Ovary (tissue), 9 donors: ENCODE results near the gene ABHD17A. TPM values are rescaled to one million over a fixed set of nuclear protein-coding genes. Genes with fewer than 3 reads are reported as not detected.

ENCODE experiments used
- DNase-seq, 5 donors: peaks; one replicate each; pipeline ENCODE4 v3.0.0-alpha.2; 2019 to 2020
- H3K27ac ChIP-seq, 2 donors: fragments of 200-600 bp; one replicate each; pipeline versions ENCODE4 v1.5.1 to v1.8.0; 2019 to 2022
- H3K27me3 ChIP-seq: fragments of 200-600 bp; one replicate; pipeline ENCODE4 v1.8.0; 2022
- H3K36me3 ChIP-seq: fragments of 200-600 bp; sonication (generic); one replicate; pipeline ENCODE4 v1.5.1; 2019
- H3K4me1 ChIP-seq: one replicate; pipeline ENCODE4 v1.8.1; 2013; ENCODE audit warnings: mild to moderate bottlenecking, moderate library complexity; ENCODE audit not compliant: insufficient read depth
- H3K4me3 ChIP-seq: fragments of 200-600 bp; sonication (generic); one replicate; pipeline ENCODE4 v1.5.1; 2017
- H3K9me3 ChIP-seq, 2 donors: fragments of 200-600 bp in 1 of 2; sonication (generic) in 1 of 2; one replicate each; pipeline versions ENCODE4 v1.5.1 to v1.8.1; 2013 to 2019; ENCODE audit warnings: mild to moderate bottlenecking in 1 of 2, moderate library complexity in 1 of 2
- EP300 ChIP-seq: sonication (generic); formaldehyde crosslinking; IDR thresholded peaks from one replicate; pipeline ENCODE4 v1.6.1; 2017; ENCODE audit warnings: antibody characterized with exemption
- POLR2A ChIP-seq: fragments of 450-650 bp; IDR thresholded peaks from one replicate; pipeline ENCODE4 v1.6.1; 2017; ENCODE audit warnings: antibody characterized with exemption, mild to moderate bottlenecking, moderate library complexity
- WGBS, 3 donors: extraction: QIAGEN DNeasy Blood & Tissue Kit in 1 of 3; methylation state at CpG; one replicate each; pipeline versions ENCODE4 v1.1.5 to v1.1.7; 2013 to 2017; 5-methylcytosine and 5-hydroxymethylcytosine counted together
- intact Hi-C, 4 donors: fragments of 100-400 bp; cut with DNase I; formaldehyde crosslinking; loops; one replicate each; pipeline versions ENCODE4 v1.11.0 to v1.15.1; 2022 to 2023
- polyA plus RNA-seq, 2 donors: library from polyadenylated mRNA; stranded (reverse); fragments of 200-250 nt in 1 of 2; fragments of 350-450 nt in 1 of 2; fragmentation: Illumina TruSeq in 1 of 2; extraction: RNeasy Lipid Tissue Mini Kit (QIAGEN cat#74804) in 1 of 2; gene quantifications; one replicate each; pipeline ENCODE4 v1.2.3, GENCODE V29; 2013 to 2014
- total RNA-seq, 7 donors: library from RNA; depleted of rRNA in 2 of 7; stranded (reverse); fragments of >200 nt in 2 of 7; fragmentation: NEBNext Ultra II Directional in 3 of 7; extraction: Animal tissue kit (Norgen Biotek cat#: 25700) in 3 of 7; gene quantifications; one replicate each; pipeline versions ENCODE4 v1.1.0 to v1.2.4, GENCODE V29; 2016 to 2023
- TF ChIP-seq, protein P1 (sequence below), 3 donors: fragments of 450-650 bp in 2 of 3; fragments of 200-600 bp in 1 of 3; IDR thresholded peaks; one replicate each; pipeline versions ENCODE4 v1.5.1 to v1.8.0; 2016 to 2022; ENCODE audit warnings: antibody characterized with exemption in 3 of 3, mild to moderate bottlenecking in 1 of 3
- donor health status: DM: no; HTN: no; CAD: no; lungs with moderate emphysema.
- donor health status: DM: no; HTN: no; CAD: no.
- donor health status: Bipolar disorder and iron deficiency.
- donor health status: DM: yes; HTN: yes; CAD: no.
- donor health status: DM: no; HTN: no; CAD: no.
- donor health status: DM: yes; HTN: yes; CAD: no.

Gene ABHD17A
- total and polyA plus RNA-seq, 9 donors = 0.57 to 87.3 (median 65.4) TPM

DNA sequence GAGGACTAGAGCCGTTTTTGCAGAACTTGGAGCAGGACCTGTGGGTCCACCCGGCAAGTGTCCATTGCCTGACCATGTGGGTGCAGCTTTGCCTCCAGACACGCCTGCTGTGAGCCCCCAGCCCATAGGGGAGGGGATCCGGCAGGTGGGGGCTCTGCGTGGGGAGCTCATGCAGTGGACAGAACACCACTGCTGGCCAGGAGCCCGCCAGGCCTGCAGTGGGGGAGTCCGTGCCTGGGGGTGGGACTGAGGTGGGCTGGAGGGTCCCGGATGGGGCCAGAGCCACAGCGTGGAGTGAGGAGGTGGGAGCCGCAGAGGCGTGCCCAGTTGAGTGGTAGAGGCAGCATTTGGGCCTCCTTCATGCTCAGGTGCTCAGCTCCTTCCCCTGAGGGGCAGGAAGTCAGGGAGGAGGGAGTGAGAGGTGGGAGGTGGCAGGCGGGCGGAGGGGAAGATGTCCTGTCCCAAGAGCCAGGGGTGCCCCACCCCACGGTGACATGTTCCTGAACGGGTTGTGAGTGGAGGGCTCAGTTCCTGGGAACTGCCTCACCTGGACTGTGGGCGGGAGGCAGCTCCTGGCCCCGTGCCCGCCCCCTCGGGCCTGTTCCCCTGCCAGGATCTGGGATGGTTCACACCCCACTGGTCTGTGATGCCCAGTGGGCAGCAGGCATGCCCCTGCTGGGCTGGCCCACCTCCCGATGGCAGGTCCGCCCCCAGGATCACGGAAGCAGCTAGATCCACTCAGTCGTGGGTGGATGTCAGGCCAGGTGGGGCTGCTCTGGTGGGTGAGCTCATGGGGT lies 28.7 kb upstream of the ABHD17A start:
- WGBS, 3 donors = 80 to 84% (median 82%) methylated on average over 23 of the region's 23 CpGs
- intact Hi-C loops = no loop called here
- H3K4me3 ChIP-seq = no peak overlapping the region
- DNase-seq = peak in 1 of 5 donors; percentile 30
- H3K36me3 ChIP-seq = no peaks in the 10 kb centered on the region
- H3K9me3 ChIP-seq = no peaks in the 10 kb centered on the region
- H3K27me3 ChIP-seq = no peaks in the 10 kb centered on the region
- H3K4me1 ChIP-seq = peaks cover 6% of the 10 kb centered on the region
- no peak for TF ChIP-seq EP300
- H3K27ac ChIP-seq = no peak overlapping the region

DNA sequence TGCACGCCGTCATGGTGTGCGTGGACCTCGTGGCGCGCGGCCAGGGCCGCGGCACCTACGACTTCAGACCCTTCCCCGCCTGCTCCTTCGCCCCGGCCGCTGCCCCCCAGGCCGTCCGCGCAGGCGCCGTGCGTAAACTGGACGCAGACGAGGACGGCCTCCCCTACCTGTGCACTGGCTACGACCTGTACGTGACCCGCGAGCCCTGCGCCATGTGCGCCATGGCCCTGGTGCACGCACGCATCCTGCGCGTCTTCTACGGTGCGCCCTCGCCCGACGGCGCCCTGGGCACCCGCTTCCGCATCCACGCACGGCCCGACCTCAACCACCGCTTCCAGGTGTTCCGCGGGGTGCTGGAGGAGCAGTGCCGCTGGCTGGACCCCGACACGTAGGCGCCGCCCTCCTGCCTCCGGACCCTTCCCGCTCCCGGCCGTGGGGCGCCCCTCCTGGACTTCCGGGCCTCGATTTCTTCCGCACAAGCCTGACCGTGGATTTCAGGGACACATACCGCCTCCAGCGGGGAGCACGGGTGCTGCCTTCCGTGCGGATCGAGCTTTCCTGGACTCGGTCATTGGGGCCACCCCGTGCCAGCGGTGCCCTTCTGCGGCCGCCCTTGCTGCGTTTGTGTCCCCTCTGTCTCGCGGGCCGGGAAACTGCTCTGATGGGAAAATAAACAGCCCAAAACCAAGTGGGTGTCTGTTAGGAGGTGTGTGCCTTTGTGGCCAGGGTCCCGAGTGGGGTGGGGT lies 27.6 kb upstream of the ABHD17A start:
- TF ChIP-seq EP300 (no peak), POLR2A (no peak)
- TF ChIP-seq, protein P1, sequence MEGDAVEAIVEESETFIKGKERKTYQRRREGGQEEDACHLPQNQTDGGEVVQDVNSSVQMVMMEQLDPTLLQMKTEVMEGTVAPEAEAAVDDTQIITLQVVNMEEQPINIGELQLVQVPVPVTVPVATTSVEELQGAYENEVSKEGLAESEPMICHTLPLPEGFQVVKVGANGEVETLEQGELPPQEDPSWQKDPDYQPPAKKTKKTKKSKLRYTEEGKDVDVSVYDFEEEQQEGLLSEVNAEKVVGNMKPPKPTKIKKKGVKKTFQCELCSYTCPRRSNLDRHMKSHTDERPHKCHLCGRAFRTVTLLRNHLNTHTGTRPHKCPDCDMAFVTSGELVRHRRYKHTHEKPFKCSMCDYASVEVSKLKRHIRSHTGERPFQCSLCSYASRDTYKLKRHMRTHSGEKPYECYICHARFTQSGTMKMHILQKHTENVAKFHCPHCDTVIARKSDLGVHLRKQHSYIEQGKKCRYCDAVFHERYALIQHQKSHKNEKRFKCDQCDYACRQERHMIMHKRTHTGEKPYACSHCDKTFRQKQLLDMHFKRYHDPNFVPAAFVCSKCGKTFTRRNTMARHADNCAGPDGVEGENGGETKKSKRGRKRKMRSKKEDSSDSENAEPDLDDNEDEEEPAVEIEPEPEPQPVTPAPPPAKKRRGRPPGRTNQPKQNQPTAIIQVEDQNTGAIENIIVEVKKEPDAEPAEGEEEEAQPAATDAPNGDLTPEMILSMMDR (IDR thresholded peaks at IDR 0.05) = no peak
- H3K9me3 ChIP-seq = no peaks in the 10 kb centered on the region
- no peak overlapping the region for H3K27ac ChIP-seq
- WGBS, 3 donors = 95 to 97% (median 97%) methylated on average over 76 to 77 of the region's 77 CpGs
- peaks cover 11% of the 10 kb centered on the region for H3K4me1 ChIP-seq
- H3K4me3 ChIP-seq = no peak overlapping the region
- no peaks in the 10 kb centered on the region for H3K27me3 ChIP-seq
- intact Hi-C loops = no loop called here
- no peak for DNase-seq
- no peaks in the 10 kb centered on the region for H3K36me3 ChIP-seq

DNA sequence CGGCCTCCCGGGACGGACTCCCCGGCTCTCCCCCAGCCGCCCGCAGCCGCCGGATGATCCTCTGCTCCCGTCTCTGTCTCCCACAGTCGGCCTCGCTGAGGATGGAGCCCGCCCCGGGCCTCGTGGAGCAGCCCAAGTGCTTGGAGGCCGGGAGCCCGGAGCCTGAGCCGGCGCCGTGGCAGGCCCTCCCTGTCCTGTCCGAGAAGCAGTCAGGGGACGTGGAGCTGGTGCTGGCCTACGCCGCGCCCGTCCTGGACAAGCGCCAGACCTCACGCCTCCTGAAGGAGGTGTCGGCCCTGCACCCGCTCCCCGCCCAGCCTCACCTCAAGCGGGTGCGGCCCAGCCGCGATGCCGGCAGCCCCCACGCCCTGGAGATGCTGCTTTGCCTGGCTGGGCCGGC lies 26.7 kb upstream of the ABHD17A start:
- Histone ChIP-seq H3K4me3 (no peak overlapping the region), H3K36me3 (no peaks in the 10 kb centered on the region), H3K27ac (no peak overlapping the region), H3K4me1 (peaks cover 16% of the 10 kb centered on the region), H3K27me3 (no peaks in the 10 kb centered on the region), H3K9me3 (no peaks in the 10 kb centered on the region)
- TF ChIP-seq EP300 (no peak), POLR2A (no peak)
- TF ChIP-seq, protein P1 (IDR thresholded peaks at IDR 0.05) = no peak
- intact Hi-C loops = no loop called here
- peak in 1 of 5 donors; percentile 45 for DNase-seq
- WGBS, 3 donors = 82 to 93% (median 88%) methylated on average over 35 to 37 of the region's 37 CpGs

DNA sequence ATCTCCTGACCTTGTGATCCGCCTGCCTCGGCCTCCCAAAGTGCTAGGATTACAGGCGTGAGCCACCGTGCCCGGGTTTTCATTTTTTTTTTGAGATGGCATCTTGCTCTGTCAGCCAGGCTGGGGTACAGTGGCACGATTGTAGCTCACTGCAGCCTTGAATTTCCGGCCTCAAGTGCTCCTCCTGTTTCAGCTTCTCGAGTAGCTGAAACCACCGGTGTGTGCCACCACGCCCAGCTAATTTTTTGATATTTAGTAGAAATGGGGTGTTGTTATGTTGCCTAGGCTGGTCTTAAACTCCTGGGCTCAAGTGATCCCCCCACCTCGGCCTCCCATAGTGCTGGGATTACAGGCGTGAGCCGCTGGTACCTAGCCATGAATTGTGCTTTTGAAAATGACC lies 25.8 kb upstream of the ABHD17A start:
- H3K27ac ChIP-seq = no peak overlapping the region
- no peak for TF ChIP-seq POLR2A
- no peak for TF ChIP-seq EP300
- TF ChIP-seq, protein P1 (IDR thresholded peaks at IDR 0.05) = no peak
- intact Hi-C loops = no loop called here
- peaks cover 16% of the 10 kb centered on the region for H3K4me1 ChIP-seq
- no peaks in the 10 kb centered on the region for H3K27me3 ChIP-seq
- no peak for DNase-seq
- H3K36me3 ChIP-seq = no peaks in the 10 kb centered on the region
- WGBS, 3 donors = 87 to 92% (median 88%) methylated on average over 13 of the region's 13 CpGs
- H3K4me3 ChIP-seq = no peak overlapping the region
- H3K9me3 ChIP-seq = no peaks in the 10 kb centered on the region

DNA sequence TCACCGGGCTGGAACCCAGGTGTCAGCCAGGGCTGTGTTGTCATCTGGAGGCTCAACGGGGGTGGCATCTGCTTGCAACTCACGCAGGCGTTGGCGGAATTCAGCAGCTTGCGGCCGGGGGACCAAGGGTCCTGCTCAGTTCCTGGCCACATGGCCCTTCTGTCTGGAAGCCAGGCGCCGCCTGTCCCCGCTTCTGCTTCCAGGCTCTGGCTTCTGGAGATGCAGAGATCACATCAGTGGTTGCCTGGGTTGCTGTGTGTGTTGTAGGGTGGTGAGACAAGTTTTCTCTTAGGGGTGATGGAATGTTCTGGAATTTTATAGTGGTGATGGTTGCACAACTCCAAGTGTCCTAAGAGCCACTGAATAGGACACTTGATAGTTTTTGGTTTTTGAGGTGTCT lies 24.9 kb upstream of the ABHD17A start:
- intact Hi-C loops = no loop called here
- DNase-seq = no peak
- H3K36me3 ChIP-seq = no peaks in the 10 kb centered on the region
- H3K4me3 ChIP-seq = no peak overlapping the region
- no peaks in the 10 kb centered on the region for H3K9me3 ChIP-seq
- 92 to 96% (median 95%) methylated on average over 10 of the region's 10 CpGs for WGBS, 3 donors
- peaks cover 19% of the 10 kb centered on the region for H3K4me1 ChIP-seq
- H3K27me3 ChIP-seq = no peaks in the 10 kb centered on the region
- TF ChIP-seq, protein P1 (IDR thresholded peaks at IDR 0.05) = no peak
- TF ChIP-seq EP300 (no peak), POLR2A (no peak)
- no peak overlapping the region for H3K27ac ChIP-seq
